Measurements from ENCODE around the gene ERC2. TPM values are rescaled to one million over a fixed set of nuclear protein-coding genes. Genes with fewer than 3 reads are reported as not detected.
"Not testable (repeated sequence)": the region's sequence is repeated elsewhere in the genome, so short reads cannot be mapped to it uniquely, and the experiment has no call there.

Gene ERC2
- total and polyA plus RNA-seq, 9 donors, result 1.2 to 9.4 (median 5.4) TPM

DNA sequence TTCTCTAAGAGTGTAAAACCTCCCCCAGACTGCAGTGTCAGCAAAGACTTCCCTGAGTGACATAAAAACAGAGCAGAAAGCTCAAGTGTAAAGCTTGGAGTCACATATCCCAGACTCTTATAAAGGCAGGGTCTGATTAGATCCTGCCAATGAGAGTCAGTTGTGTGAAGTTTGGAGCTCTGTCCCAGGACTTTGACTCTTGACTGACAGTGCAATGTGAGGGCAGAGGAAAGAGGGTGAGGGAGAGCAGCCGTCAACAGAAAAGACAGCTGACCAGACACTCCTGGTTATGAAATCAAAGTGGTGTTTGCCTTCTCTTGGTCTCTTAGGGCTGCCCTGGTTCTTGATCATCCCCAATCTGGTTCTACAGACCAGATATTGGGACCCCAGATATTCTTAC is 393.2 kb downstream of the ERC2 start:
- TF ChIP-seq, protein P1, sequence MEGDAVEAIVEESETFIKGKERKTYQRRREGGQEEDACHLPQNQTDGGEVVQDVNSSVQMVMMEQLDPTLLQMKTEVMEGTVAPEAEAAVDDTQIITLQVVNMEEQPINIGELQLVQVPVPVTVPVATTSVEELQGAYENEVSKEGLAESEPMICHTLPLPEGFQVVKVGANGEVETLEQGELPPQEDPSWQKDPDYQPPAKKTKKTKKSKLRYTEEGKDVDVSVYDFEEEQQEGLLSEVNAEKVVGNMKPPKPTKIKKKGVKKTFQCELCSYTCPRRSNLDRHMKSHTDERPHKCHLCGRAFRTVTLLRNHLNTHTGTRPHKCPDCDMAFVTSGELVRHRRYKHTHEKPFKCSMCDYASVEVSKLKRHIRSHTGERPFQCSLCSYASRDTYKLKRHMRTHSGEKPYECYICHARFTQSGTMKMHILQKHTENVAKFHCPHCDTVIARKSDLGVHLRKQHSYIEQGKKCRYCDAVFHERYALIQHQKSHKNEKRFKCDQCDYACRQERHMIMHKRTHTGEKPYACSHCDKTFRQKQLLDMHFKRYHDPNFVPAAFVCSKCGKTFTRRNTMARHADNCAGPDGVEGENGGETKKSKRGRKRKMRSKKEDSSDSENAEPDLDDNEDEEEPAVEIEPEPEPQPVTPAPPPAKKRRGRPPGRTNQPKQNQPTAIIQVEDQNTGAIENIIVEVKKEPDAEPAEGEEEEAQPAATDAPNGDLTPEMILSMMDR (IDR thresholded peaks at IDR 0.05), result no peak
- no peak for TF ChIP-seq EP300 (IDR thresholded peaks at IDR 0.05)
- TF ChIP-seq POLR2A (IDR thresholded peaks at IDR 0.05), result no peak

DNA sequence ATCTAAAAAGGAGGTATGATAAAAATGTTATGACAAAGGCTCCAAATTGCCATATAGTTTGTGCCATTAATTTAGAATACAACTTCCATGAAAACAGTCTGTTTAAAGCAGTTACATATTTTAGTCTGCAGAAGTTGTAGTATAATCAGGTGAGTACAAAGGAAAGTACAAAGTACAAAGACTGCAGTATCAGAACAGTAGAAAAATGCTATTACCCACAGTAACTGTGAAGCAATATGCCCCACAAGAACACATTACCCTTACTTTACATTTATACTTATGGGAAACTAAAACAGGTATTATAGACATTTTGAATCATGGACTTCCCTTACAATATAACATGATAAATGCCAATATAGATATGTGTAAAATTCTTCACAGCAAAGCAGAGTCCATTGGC is 398.5 kb downstream of the ERC2 start:
- no peak for TF ChIP-seq EP300 (IDR thresholded peaks at IDR 0.05)
- no peak for TF ChIP-seq POLR2A (IDR thresholded peaks at IDR 0.05)
- TF ChIP-seq, protein P1 (IDR thresholded peaks at IDR 0.05), result no peak
- no peaks in the 10 kb centered on the region for H3K9me3 ChIP-seq
- no peak for DNase-seq
- no peak overlapping the region for H3K4me3 ChIP-seq
- H3K27me3 ChIP-seq, result no peaks in the 10 kb centered on the region
- intact Hi-C loops (cut with DNase I), result no loop called here
- no peaks in the 10 kb centered on the region for H3K36me3 ChIP-seq
- no peaks in the 10 kb centered on the region for H3K4me1 ChIP-seq (ENCODE audit: insufficient read depth)
- no peak overlapping the region for H3K27ac ChIP-seq

More for the DNA sequence above, 393.2 kb downstream of the ERC2 start:
- H3K36me3 ChIP-seq, result no peaks in the 10 kb centered on the region
- H3K4me3 ChIP-seq, result no peak overlapping the region
- 94 to 96% (median 95%) methylated on average over 1 of the region's 1 CpG for WGBS, 3 donors
- no peaks in the 10 kb centered on the region for H3K4me1 ChIP-seq (ENCODE audit: insufficient read depth)
- no peaks in the 10 kb centered on the region for H3K27me3 ChIP-seq
- intact Hi-C loops (cut with DNase I), result no loop called here
- H3K9me3 ChIP-seq, result no peaks in the 10 kb centered on the region
- no peak overlapping the region for H3K27ac ChIP-seq
- no peak for DNase-seq

DNA sequence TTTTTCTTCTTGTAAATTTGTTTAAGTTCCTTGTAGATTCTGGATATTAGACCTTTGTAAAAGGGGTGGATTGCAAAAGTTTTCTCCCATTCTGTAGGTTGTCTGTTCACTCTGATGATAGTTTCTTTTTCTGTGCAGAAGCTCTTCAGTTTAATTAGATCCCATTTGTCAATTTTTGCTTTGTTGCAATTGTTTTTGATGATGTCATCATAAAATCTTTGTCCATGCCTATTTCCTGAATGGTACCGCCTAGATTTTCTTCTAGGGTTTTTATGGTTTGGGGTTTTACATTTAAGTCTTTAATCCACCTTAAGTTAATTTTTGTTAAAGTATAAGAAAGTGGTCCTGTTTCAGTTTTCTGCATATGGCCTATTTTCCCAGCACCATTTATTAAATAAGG is 401.9 kb downstream of the ERC2 start:
- H3K27me3 ChIP-seq; H3K27ac ChIP-seq; H3K36me3 ChIP-seq; H3K4me1 ChIP-seq (ENCODE audit: insufficient read depth); DNase-seq; H3K9me3 ChIP-seq; intact Hi-C loops (cut with DNase I); H3K4me3 ChIP-seq: not testable (repeated sequence)
- WGBS, 3 donors, result 96 to 98% (median 96%) methylated on average over 1 of the region's 1 CpG

DNA sequence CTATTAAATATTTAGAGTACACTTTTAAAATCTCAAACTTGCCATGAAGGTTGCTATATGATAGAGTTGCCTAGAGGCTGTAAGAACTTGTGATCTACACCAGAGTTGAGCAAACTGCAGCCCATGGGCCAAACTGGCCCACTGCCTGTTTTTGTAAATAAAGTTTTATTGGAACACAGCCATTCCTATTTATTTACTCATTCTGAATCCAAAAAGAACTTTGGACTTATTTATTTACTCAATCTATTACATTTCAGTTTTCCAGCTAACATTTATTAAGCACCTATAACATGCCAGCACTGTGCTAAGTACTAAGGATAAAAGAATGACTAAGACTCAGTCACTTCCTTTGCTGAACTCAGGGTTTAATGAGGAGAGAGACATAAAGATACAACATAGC is 403.6 kb downstream of the ERC2 start:
- intact Hi-C loops (cut with DNase I), result no loop called here
- no peaks in the 10 kb centered on the region for H3K9me3 ChIP-seq
- no peak for TF ChIP-seq POLR2A (IDR thresholded peaks at IDR 0.05)
- no peak for TF ChIP-seq EP300 (IDR thresholded peaks at IDR 0.05)
- TF ChIP-seq, protein P1 (IDR thresholded peaks at IDR 0.05), result no peak
- H3K4me3 ChIP-seq, result no peak overlapping the region
- no peaks in the 10 kb centered on the region for H3K36me3 ChIP-seq
- DNase-seq, result no peak
- H3K4me1 ChIP-seq (ENCODE audit: insufficient read depth), result no peaks in the 10 kb centered on the region
- no peaks in the 10 kb centered on the region for H3K27me3 ChIP-seq
- no peak overlapping the region for H3K27ac ChIP-seq

DNA sequence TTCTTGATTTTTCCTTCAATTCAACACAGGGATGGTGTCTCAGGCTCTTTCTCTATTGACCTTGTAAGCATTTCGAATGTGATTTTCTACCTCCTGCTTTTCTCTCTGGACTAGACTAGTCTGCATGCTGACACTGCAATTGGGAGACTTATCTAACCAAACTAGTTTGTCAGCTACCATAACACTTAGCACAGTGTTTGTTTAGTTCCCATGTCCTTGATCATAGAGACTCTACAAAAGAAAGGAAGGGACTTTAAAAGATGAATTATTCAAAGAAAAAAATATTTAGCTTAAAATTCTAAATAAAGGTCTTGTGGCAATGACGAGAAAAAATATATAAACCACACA is 407.0 kb downstream of the ERC2 start:
- Histone ChIP-seq H3K4me3 (no peak overlapping the region), H3K9me3 (no peaks in the 10 kb centered on the region), H3K27me3 (no peaks in the 10 kb centered on the region), H3K4me1 (ENCODE audit: insufficient read depth) (no peaks in the 10 kb centered on the region), H3K36me3 (no peaks in the 10 kb centered on the region), H3K27ac (no peak overlapping the region)
- 34 to 56% (median 49%) methylated on average over 2 of the region's 2 CpGs for WGBS, 3 donors
- TF ChIP-seq, protein P1 (IDR thresholded peaks at IDR 0.05), result no peak
- TF ChIP-seq POLR2A (IDR thresholded peaks at IDR 0.05) (no peak), EP300 (IDR thresholded peaks at IDR 0.05) (no peak)
- intact Hi-C loops (cut with DNase I), result no loop called here
- DNase-seq, result no peak

Measured in ovary (tissue), 9 donors.